Breast epithelium (tissue), 3 donors: Measurements from ENCODE around the gene ENPP5.

Source experiments
- CTCF ChIP-seq, 3 donors: fragments of 450-650 bp; IDR thresholded peaks; one replicate each; pipeline ENCODE4 v1.5.1; 2016 to 2017; ENCODE audit warnings: antibody characterized with exemption in 3 of 3, mild to moderate bottlenecking in 3 of 3, moderate library complexity in 3 of 3
- POLR2AphosphoS5 ChIP-seq, 3 donors: sonication (generic); formaldehyde crosslinking; IDR thresholded peaks; one replicate each; pipeline ENCODE4 v1.6.1; 2017; ENCODE audit warnings: antibody characterized with exemption in 3 of 3

DNA sequence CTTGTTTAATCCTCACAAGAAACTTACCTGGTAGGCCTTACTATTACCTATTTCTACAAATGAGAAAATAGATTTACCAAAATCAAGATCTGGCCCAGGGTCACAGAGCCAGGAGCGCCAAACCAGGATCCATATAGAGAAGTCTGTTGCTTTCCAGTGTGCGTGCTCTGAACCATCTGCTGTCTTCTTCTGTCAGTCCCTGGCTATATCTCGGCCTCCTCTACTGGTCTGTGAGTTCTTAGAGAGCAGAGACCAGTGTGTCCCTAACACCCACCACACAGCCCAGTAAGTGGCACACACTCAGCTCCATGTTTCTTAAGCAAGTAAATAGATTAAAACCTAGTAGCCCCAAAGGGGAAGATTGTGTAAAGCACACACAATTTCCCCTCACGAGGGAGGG, 18.9 kb upstream of the ENPP5 start:
- TF ChIP-seq CTCF (IDR thresholded peaks at IDR 0.05): no peak
- TF ChIP-seq POLR2AphosphoS5 (IDR thresholded peaks at IDR 0.05): no peak
